ENCODE data around the gene PPIL4.

The PPIL4 gene

DNA sequence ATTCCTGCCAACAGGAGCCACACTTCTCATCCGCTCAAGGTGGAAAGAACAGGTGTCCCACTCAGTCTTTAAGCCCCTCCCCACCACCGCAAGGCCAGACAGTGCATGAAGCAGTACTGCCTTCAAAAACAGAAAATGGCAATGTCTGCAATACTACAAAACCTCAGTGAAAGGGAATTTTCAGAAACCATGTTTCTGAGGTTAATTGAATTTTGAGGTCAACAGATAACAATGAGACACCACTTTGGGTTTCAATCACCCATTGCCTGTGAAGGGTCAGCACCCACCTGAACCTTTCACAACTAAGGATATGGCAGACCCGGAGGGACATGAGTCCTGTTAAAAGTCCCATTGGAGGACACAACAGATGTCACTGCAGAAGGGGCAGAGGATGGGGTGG is 74.0 kb downstream of the PPIL4 start:
- H3K4me3 ChIP-seq (ENCODE audit: severe bottlenecking): no peak overlapping the region
- ATAC-seq (ENCODE audit: low read depth) (no peak), DNase-seq (ENCODE audit: low spot score) (no peak)
- H3K9me3 ChIP-seq (ENCODE audit: severe bottlenecking): no peaks in the 10 kb centered on the region
- H3K27me3 ChIP-seq (ENCODE audit: insufficient read depth, poor library complexity, severe bottlenecking): no peaks in the 10 kb centered on the region
- no peak overlapping the region for H3K27ac ChIP-seq (ENCODE audit: poor library complexity, severe bottlenecking)
- TF ChIP-seq, protein P1, sequence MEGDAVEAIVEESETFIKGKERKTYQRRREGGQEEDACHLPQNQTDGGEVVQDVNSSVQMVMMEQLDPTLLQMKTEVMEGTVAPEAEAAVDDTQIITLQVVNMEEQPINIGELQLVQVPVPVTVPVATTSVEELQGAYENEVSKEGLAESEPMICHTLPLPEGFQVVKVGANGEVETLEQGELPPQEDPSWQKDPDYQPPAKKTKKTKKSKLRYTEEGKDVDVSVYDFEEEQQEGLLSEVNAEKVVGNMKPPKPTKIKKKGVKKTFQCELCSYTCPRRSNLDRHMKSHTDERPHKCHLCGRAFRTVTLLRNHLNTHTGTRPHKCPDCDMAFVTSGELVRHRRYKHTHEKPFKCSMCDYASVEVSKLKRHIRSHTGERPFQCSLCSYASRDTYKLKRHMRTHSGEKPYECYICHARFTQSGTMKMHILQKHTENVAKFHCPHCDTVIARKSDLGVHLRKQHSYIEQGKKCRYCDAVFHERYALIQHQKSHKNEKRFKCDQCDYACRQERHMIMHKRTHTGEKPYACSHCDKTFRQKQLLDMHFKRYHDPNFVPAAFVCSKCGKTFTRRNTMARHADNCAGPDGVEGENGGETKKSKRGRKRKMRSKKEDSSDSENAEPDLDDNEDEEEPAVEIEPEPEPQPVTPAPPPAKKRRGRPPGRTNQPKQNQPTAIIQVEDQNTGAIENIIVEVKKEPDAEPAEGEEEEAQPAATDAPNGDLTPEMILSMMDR (IDR thresholded peaks at IDR 0.05; ENCODE audit: poor library complexity, severe bottlenecking): no peak
- H3K4me1 ChIP-seq (ENCODE audit: insufficient read depth, poor library complexity, severe bottlenecking): no peaks in the 10 kb centered on the region
- no peaks in the 10 kb centered on the region for H3K36me3 ChIP-seq (ENCODE audit: low read depth)

DNA sequence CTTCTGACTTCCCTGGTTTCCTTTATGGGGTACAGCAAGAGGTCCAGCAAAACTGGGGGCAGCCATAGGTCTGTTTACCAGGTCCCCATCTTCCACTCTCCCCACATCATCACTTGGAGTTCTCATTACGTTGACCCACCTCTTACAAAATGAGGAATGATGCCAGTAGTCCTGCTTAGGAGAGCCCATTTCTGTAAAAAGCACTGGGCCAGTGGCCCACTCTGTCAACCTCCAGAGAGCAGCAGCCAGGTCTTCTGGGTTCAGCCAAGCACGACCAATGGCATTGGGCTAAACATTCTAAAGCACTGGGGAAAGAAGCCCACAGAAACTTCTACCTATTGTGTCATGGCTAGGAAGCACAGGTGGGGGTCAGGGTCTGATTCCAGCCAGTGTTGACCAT is 74.9 kb downstream of the PPIL4 start:
- Histone ChIP-seq H3K9me3 (ENCODE audit: severe bottlenecking) (no peaks in the 10 kb centered on the region), H3K4me1 (ENCODE audit: insufficient read depth, poor library complexity, severe bottlenecking) (no peaks in the 10 kb centered on the region), H3K27me3 (ENCODE audit: insufficient read depth, poor library complexity, severe bottlenecking) (no peaks in the 10 kb centered on the region), H3K36me3 (ENCODE audit: low read depth) (no peaks in the 10 kb centered on the region), H3K27ac (ENCODE audit: poor library complexity, severe bottlenecking) (no peak overlapping the region), H3K4me3 (ENCODE audit: severe bottlenecking) (no peak overlapping the region)
- ATAC-seq (ENCODE audit: low read depth): no peak
- TF ChIP-seq, protein P1 (IDR thresholded peaks at IDR 0.05; ENCODE audit: poor library complexity, severe bottlenecking): no peak
- no peak for DNase-seq (ENCODE audit: low spot score)

DNA sequence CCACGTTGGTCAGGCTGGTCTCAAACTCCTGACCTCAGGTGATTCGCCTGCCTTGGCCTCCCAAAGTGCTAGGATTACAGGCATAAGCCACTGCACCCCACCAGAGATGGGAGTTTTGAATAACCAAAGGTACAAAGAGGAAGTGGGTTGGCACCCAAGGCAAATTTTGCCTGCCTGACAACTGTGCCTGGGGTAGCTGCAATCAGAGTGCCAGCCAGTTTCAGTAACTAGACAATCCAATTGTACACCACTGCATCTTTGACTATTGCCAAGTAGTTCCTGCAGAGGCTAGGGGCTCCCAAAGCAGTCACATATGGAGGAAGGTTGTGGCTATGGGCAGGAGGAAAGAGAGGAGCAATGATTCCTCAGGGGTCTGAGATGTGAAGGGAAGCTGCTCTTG is 77.7 kb downstream of the PPIL4 start:
- H3K9me3 ChIP-seq (ENCODE audit: severe bottlenecking): no peaks in the 10 kb centered on the region
- no peak overlapping the region for H3K27ac ChIP-seq (ENCODE audit: poor library complexity, severe bottlenecking)
- no peaks in the 10 kb centered on the region for H3K36me3 ChIP-seq (ENCODE audit: low read depth)
- no peaks in the 10 kb centered on the region for H3K27me3 ChIP-seq (ENCODE audit: insufficient read depth, poor library complexity, severe bottlenecking)
- TF ChIP-seq, protein P1 (IDR thresholded peaks at IDR 0.05; ENCODE audit: poor library complexity, severe bottlenecking): no peak
- no peak overlapping the region for H3K4me3 ChIP-seq (ENCODE audit: severe bottlenecking)
- no peak for DNase-seq (ENCODE audit: low spot score)
- no peaks in the 10 kb centered on the region for H3K4me1 ChIP-seq (ENCODE audit: insufficient read depth, poor library complexity, severe bottlenecking)
- no peak for ATAC-seq (ENCODE audit: low read depth)

DNA sequence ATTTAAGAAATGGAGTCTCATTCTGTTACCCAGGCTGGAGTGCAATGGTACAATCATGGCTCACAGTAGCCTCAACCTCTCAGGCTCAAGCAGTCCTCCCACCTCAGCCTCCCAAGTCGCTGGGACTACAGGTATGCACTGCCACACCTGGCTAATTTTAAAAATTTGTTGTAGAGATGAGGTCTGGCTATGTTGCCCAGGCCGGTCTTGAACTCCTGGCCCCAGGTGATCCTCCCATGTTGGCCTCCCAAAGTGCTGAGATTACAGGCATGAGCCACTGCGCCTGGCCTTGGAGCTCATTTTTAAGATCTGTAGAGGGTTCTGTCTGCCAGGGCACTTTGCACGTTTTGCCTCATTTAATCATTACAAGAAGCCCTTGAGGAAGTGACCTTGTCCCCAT is 78.6 kb downstream of the PPIL4 start:
- TF ChIP-seq, protein P1 (IDR thresholded peaks at IDR 0.05; ENCODE audit: poor library complexity, severe bottlenecking): no peak
- H3K9me3 ChIP-seq (ENCODE audit: severe bottlenecking): no peaks in the 10 kb centered on the region
- H3K27me3 ChIP-seq (ENCODE audit: insufficient read depth, poor library complexity, severe bottlenecking): no peaks in the 10 kb centered on the region
- no peak overlapping the region for H3K4me3 ChIP-seq (ENCODE audit: severe bottlenecking)
- H3K36me3 ChIP-seq (ENCODE audit: low read depth): no peaks in the 10 kb centered on the region
- DNase-seq (ENCODE audit: low spot score): no peak
- no peak for ATAC-seq (ENCODE audit: low read depth)
- H3K27ac ChIP-seq (ENCODE audit: poor library complexity, severe bottlenecking): no peak overlapping the region
- no peaks in the 10 kb centered on the region for H3K4me1 ChIP-seq (ENCODE audit: insufficient read depth, poor library complexity, severe bottlenecking)

DNA sequence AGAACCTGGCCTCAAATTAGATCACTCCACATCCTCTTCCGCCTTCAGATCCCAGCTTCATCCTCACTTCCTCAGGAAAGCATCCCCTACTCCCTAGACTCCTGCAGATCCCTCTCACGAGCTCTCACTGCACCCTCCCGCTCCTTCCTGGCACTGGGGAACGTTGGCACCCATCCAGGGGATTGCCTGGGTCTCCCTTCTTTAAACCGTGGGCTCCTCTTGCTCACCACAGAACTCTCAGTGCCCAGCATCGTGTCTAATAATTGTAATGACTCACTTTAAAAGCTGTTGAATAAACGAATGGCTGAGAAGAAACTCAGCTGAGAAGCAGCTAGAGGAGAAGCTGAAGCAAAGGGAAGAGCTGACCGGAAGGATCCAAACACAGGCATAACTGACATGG is 81.4 kb downstream of the PPIL4 start:
- no peak overlapping the region for H3K4me3 ChIP-seq (ENCODE audit: severe bottlenecking)
- DNase-seq (ENCODE audit: low spot score) (no peak), ATAC-seq (ENCODE audit: low read depth) (no peak)
- TF ChIP-seq, protein P1 (IDR thresholded peaks at IDR 0.05; ENCODE audit: poor library complexity, severe bottlenecking): no peak
- H3K4me1 ChIP-seq (ENCODE audit: insufficient read depth, poor library complexity, severe bottlenecking): no peaks in the 10 kb centered on the region
- no peaks in the 10 kb centered on the region for H3K27me3 ChIP-seq (ENCODE audit: insufficient read depth, poor library complexity, severe bottlenecking)
- no peaks in the 10 kb centered on the region for H3K36me3 ChIP-seq (ENCODE audit: low read depth)
- no peak overlapping the region for H3K27ac ChIP-seq (ENCODE audit: poor library complexity, severe bottlenecking)
- no peaks in the 10 kb centered on the region for H3K9me3 ChIP-seq (ENCODE audit: severe bottlenecking)

All from RWPE2 (cell line).